ENCODE data around the gene POSTN. TPM values are rescaled to one million over a fixed set of nuclear protein-coding genes. Genes with fewer than 3 reads are reported as not detected.
"Not testable (repeated sequence)": the region's sequence is repeated elsewhere in the genome, so short reads cannot be mapped to it uniquely, and the experiment has no call there.

Gene POSTN
- total RNA-seq, 2 experiments from 2014 or later: not detected

- Mint-ChIP-seq H3K36me3 (ENCODE audit: low read depth) (no peaks in the 10 kb centered on the region), H3K4me3 (no peak overlapping the region), H3K4me1 (no peaks in the 10 kb centered on the region), H3K27ac (no peak overlapping the region), H3K9me3 (no peaks in the 10 kb centered on the region), H3K27me3 (no peaks in the 10 kb centered on the region)
- no peak for DNase-seq
- CTCF ChIA-PET: no interaction called here
- POLR2A ChIA-PET: no interaction called here
Observed at GRCh38 chr13:37613638-37614037, 15.1 kb upstream of the POSTN start.

- no peak for DNase-seq
- Mint-ChIP-seq H3K36me3 (ENCODE audit: low read depth) (no peaks in the 10 kb centered on the region), H3K4me3 (no peak overlapping the region), H3K4me1 (no peaks in the 10 kb centered on the region), H3K27ac (no peak overlapping the region), H3K27me3 (no peaks in the 10 kb centered on the region), H3K9me3 (no peaks in the 10 kb centered on the region)
- POLR2A ChIA-PET: no interaction called here
- CTCF ChIA-PET: no interaction called here
Observed at GRCh38 chr13:37613236-37613635, 14.7 kb upstream of the POSTN start.

GRCh38 chr13:37608750-37609339, 10.3 kb upstream of the POSTN start:
- Mint-ChIP-seq H3K27me3 (no peaks in the 10 kb centered on the region), H3K36me3 (ENCODE audit: low read depth) (no peaks in the 10 kb centered on the region), H3K9me3 (peaks cover 6% of the 10 kb centered on the region), H3K4me1 (no peaks in the 10 kb centered on the region), H3K27ac (no peak overlapping the region), H3K4me3 (no peak overlapping the region)
- ChIA-PET POLR2A (no interaction called here), CTCF (no interaction called here)
- DNase-seq: no peak

GRCh38 chr13:37602733-37603381, 4.3 kb upstream of the POSTN start:
- CTCF ChIA-PET: no interaction called here
- no peaks in the 10 kb centered on the region for H3K27me3 Mint-ChIP-seq
- no peak overlapping the region for H3K4me3 Mint-ChIP-seq
- no peaks in the 10 kb centered on the region for H3K4me1 Mint-ChIP-seq
- no peaks in the 10 kb centered on the region for H3K36me3 Mint-ChIP-seq (ENCODE audit: low read depth)
- H3K27ac Mint-ChIP-seq: no peak overlapping the region
- DNase-seq: no peak
- peaks cover 6% of the 10 kb centered on the region for H3K9me3 Mint-ChIP-seq
- POLR2A ChIA-PET: no interaction called here

- Mint-ChIP-seq H3K27me3 (no peaks in the 10 kb centered on the region), H3K36me3 (ENCODE audit: low read depth) (no peaks in the 10 kb centered on the region), H3K4me3 (no peak overlapping the region), H3K9me3 (peaks cover 2% of the 10 kb centered on the region), H3K4me1 (no peaks in the 10 kb centered on the region), H3K27ac (no peak overlapping the region)
- DNase-seq: no peak
- CTCF ChIA-PET: no interaction called here
- POLR2A ChIA-PET: no interaction called here
Observed at GRCh38 chr13:37601648-37602440, 3.3 kb upstream of the POSTN start.

GRCh38 chr13:37599519-37599918, 951 bp upstream of the POSTN start:
- Mint-ChIP-seq H3K36me3 (ENCODE audit: low read depth) (no peaks in the 10 kb centered on the region), H3K9me3 (no peaks in the 10 kb centered on the region), H3K4me1 (no peaks in the 10 kb centered on the region), H3K27ac (no peak overlapping the region), H3K4me3 (no peak overlapping the region), H3K27me3 (no peaks in the 10 kb centered on the region)
- ChIA-PET CTCF (no interaction called here), POLR2A (no interaction called here)
- DNase-seq: no peak

- DNase-seq: no peak
- no peaks in the 10 kb centered on the region for H3K27me3 Mint-ChIP-seq
- no peaks in the 10 kb centered on the region for H3K4me1 Mint-ChIP-seq
- H3K27ac Mint-ChIP-seq: no peak overlapping the region
- no peaks in the 10 kb centered on the region for H3K9me3 Mint-ChIP-seq
- ChIA-PET CTCF (no interaction called here), POLR2A (no interaction called here)
- H3K36me3 Mint-ChIP-seq (ENCODE audit: low read depth): no peaks in the 10 kb centered on the region
- H3K4me3 Mint-ChIP-seq: no peak overlapping the region
Observed at GRCh38 chr13:37597477-37598025, 1.0 kb downstream of the POSTN start.

- CTCF ChIA-PET: no interaction called here
- H3K27ac Mint-ChIP-seq: no peak overlapping the region
- POLR2A ChIA-PET: no interaction called here
- no peaks in the 10 kb centered on the region for H3K27me3 Mint-ChIP-seq
- no peaks in the 10 kb centered on the region for H3K9me3 Mint-ChIP-seq
- DNase-seq: no peak
- H3K36me3 Mint-ChIP-seq (ENCODE audit: low read depth): no peaks in the 10 kb centered on the region
- H3K4me3 Mint-ChIP-seq: no peak overlapping the region
- no peaks in the 10 kb centered on the region for H3K4me1 Mint-ChIP-seq
Observed at GRCh38 chr13:37596805-37597204, 1.8 kb downstream of the POSTN start.

- no peaks in the 10 kb centered on the region for H3K9me3 Mint-ChIP-seq
- no peaks in the 10 kb centered on the region for H3K27me3 Mint-ChIP-seq
- CTCF ChIA-PET: no interaction called here
- no peak overlapping the region for H3K4me3 Mint-ChIP-seq
- no peak for DNase-seq
- H3K4me1 Mint-ChIP-seq: no peaks in the 10 kb centered on the region
- no peaks in the 10 kb centered on the region for H3K36me3 Mint-ChIP-seq (ENCODE audit: low read depth)
- no peak overlapping the region for H3K27ac Mint-ChIP-seq
- POLR2A ChIA-PET: no interaction called here
Observed at GRCh38 chr13:37595162-37595561, 3.4 kb downstream of the POSTN start.

- H3K4me1 Mint-ChIP-seq: no peaks in the 10 kb centered on the region
- H3K4me3 Mint-ChIP-seq: no peak overlapping the region
- no peaks in the 10 kb centered on the region for H3K36me3 Mint-ChIP-seq (ENCODE audit: low read depth)
- no peaks in the 10 kb centered on the region for H3K27me3 Mint-ChIP-seq
- no peak overlapping the region for H3K27ac Mint-ChIP-seq
- ChIA-PET CTCF (interaction anchor here (0.7 kb wide), 1 partner anchor 397 kb away, joined by 3 read pairs; no protein-coding TSS in a partner anchor), POLR2A (no interaction called here)
- no peak for DNase-seq
- H3K9me3 Mint-ChIP-seq: no peaks in the 10 kb centered on the region
Observed at GRCh38 chr13:37594550-37594949, 4.0 kb downstream of the POSTN start.

- H3K9me3 Mint-ChIP-seq; H3K27me3 Mint-ChIP-seq; H3K27ac Mint-ChIP-seq; CTCF ChIA-PET; H3K36me3 Mint-ChIP-seq (ENCODE audit: low read depth); H3K4me1 Mint-ChIP-seq; H3K4me3 Mint-ChIP-seq; POLR2A ChIA-PET; DNase-seq: not testable (repeated sequence)
Observed at GRCh38 chr13:37589381-37589780, 9.2 kb downstream of the POSTN start.

GRCh38 chr13:37587236-37587635, 11.3 kb downstream of the POSTN start:
- Mint-ChIP-seq H3K27me3 (no peaks in the 10 kb centered on the region), H3K27ac (no peak overlapping the region)
- no peak for DNase-seq

GRCh38 chr13:37586164-37586563, 12.4 kb downstream of the POSTN start:
- DNase-seq: no peak
- Mint-ChIP-seq H3K36me3 (ENCODE audit: low read depth) (no peaks in the 10 kb centered on the region), H3K27me3 (no peaks in the 10 kb centered on the region), H3K9me3 (no peaks in the 10 kb centered on the region), H3K27ac (no peak overlapping the region), H3K4me1 (no peaks in the 10 kb centered on the region), H3K4me3 (no peak overlapping the region)
- ChIA-PET CTCF (no interaction called here), POLR2A (no interaction called here)

More at GRCh38 chr13:37587236-37587635, 11.3 kb downstream of the POSTN start:
- ChIA-PET POLR2A (no interaction called here), CTCF (no interaction called here)
- no peaks in the 10 kb centered on the region for H3K4me1 Mint-ChIP-seq
- no peaks in the 10 kb centered on the region for H3K36me3 Mint-ChIP-seq (ENCODE audit: low read depth)
- H3K4me3 Mint-ChIP-seq: no peak overlapping the region
- H3K9me3 Mint-ChIP-seq: no peaks in the 10 kb centered on the region

- no peaks in the 10 kb centered on the region for H3K36me3 Mint-ChIP-seq (ENCODE audit: low read depth)
- no peak for DNase-seq
- H3K27me3 Mint-ChIP-seq: no peaks in the 10 kb centered on the region
- H3K27ac Mint-ChIP-seq: no peak overlapping the region
- ChIA-PET CTCF (no interaction called here), POLR2A (no interaction called here)
- no peaks in the 10 kb centered on the region for H3K4me1 Mint-ChIP-seq
- H3K4me3 Mint-ChIP-seq: no peak overlapping the region
- H3K9me3 Mint-ChIP-seq: no peaks in the 10 kb centered on the region
Observed at GRCh38 chr13:37585541-37585940, 13.0 kb downstream of the POSTN start.

Data from activated CD4-positive, alpha-beta memory T cell treated with anti-CD3 and anti-CD28 coated beads, Interleukin-2, amount 10 ng/mL, durations not matched to agents 7 days and 5 days (primary cell).